Urothelium cell line (cell line): ENCODE data around the gene BLCAP.
A peak's percentile ranks its signal among the peaks of the same experiment; 100 is the strongest.
"Not testable (repeated sequence)": the region's sequence is repeated elsewhere in the genome, so short reads cannot be mapped to it uniquely, and the experiment has no call there.

Source experiments
- DNase-seq: peaks from one replicate; pipeline ENCODE4 v3.0.0; 2011; ENCODE audit warnings: low spot score, mixed read lengths
- FAIRE-seq: peaks from 2 replicates; lab custom pipeline; 2011; peaks lifted over from hg19 to GRCh38; lab: Jason Lieb, UNC

Gene BLCAP, protein sequence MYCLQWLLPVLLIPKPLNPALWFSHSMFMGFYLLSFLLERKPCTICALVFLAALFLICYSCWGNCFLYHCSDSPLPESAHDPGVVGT

DNA sequence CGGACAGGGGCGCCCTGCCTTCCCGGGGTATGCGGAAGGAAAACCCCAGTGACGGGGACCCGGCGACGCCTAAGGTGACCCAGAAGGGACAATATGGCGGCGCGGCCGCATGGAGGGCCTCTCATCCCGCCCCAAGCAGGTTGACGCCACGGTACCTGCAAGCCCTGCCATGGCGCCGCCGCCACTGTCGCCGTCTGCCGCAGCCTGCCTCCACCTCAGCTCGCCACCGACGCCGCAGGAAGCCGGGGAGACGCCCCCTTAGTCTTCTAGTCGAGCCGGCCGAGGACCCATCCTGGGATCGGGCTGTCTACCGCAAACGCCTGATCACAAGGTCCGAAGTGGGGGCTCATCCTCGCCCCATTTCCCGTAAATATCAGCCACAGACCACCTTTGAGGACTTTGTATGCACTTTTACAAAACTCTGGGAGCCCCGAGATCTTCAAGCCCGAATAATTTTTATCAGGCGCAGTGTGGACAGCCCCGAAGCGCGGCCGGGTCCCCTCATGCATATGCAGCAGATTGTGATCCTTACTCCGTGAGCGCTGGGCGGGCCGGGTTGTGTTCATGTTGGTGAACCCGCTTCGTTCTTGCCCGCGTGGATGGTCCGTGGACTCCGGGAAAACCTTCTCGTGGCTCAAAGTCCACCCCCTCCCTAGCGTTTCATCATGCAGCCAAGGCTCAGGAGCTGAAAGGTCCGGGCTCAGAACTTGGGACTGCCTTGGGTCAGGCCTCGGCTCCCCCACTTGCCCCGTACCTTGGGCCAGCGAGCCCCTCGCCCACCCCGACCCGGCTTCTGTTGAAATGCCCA lies at the start of gene BLCAP:
BLCAP (minus strand) TSS at position 239 of the 808 bp plus-strand sequence. CDS start 8,702 bp downstream, outside the sequence.
- FAIRE-seq (no peak), DNase-seq (peak; percentile 98)

DNA sequence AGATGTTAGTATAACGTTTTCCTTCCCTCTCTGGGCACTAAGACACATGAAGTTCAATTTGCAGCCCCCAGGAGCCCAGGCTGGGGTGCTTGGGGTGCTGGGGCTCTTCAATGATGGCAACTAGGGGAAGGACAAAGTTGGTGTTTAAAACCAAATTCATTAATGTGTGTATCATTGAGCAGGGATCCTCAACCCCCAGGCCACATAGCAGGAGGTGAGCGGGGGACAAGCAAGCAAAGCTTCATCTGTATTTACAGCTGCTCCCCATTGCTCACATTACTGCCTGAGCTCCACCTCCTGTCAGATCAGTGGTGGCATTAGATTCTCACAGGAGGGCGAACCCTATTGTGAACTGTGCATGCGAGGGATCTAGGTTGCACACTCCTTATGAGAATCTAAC lies 49.8 kb upstream of the BLCAP start:
- FAIRE-seq, DNase-seq: not testable (repeated sequence)

DNA sequence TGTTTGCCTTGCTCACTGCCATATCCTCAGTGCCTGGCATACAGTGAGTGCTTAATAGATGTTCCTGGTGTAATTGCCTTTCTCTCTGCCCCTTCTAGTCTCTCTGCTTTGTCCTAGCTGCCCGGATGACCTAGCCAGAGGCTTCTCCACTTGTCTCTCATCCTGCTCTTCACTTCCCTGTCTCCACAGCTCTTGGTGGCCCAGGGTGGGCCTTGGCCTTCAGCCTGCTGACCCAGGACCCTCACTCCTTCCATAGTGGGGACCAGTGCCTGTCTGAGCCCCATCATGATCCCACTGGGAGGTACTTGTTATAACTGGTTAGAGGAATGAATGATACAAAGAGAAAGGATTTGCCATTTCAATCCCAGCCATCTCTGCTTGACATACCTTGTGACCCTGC lies 49.2 kb upstream of the BLCAP start:
- DNase-seq, result no peak
- no peak for FAIRE-seq

DNA sequence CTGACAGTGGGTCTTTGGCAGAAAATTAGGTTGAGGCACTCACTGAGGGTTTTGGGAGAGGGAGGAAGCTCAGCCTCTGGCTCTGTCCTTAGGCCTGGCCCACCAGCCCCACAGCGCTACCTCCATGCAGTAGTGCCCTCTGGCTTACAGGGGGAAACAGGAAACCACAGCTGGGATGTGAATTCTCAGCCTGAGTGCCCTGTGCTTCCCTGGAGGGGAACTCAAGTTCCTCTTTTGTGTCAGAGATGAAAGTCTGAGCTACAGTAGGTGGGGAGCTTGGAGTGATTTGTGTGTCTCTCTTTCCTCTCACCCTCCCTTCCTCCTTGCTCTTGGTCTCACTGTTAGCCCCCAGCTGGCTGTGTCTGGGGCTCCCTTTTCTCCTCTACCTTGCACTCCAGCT lies 48.2 kb upstream of the BLCAP start:
- DNase-seq (no peak), FAIRE-seq (no peak)

DNA sequence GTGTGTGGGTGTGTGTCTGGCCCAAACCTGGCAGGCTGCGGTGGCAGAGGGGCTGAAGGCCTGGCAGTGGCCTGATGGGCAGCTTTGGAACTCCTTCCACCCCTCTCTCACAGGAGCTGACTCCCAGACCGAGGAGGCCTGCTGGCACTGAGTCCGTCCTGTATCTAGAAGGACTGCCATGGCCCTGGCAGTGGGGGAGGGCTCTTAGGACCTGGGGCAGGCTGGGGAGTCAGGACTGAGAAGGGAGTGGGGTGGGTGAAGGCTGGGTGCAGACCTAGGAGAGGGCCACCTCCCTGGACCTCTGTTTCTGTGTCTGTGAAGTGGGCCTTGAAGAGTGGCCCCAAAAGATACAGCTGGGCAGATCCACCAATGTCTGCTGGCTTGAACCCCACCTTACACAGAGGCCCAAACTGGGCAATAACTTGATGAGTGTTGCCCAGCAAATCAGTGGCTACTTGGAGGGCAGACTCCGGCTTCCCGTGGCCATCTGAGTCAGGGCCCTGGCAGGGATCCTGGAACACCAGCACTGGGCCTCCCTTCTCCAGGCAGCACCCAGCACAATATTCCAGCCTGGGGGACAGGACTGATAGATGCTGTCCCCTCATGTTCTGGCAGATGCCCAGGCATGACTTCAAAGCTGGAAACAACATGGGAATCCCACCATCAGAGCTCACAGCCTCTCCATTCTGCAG lies 46.7 kb upstream of the BLCAP start:
- no peak for DNase-seq
- FAIRE-seq, result no peak

DNA sequence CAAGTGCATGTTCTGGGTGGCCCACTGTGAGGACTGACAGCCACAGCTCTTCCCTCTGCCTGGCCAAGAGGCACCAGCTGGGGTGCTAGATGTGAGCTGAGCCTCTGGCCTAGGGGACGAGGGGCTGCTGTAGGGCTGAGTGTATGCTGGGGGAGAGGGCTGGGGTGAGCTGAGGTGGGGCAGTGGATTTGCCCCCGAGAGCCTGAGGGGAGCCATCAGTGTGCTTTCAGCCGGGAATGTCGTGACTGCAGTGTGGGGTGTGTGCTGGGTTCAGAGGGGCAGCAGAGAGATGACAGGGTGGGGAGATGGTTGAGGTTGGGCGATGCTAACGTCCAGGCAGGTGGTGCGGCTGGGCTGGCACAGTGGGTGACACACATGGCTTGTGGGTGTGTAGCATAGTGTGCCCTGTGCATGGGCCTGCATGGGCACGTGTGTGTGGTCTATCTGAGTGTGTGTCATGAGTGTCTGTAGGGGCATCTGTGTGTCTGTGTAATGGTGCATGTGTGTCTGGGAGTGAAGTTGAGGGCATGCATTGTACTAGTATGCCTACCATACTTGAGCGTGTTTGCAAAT lies 46.0 kb upstream of the BLCAP start:
- DNase-seq (no peak), FAIRE-seq (no peak)

DNA sequence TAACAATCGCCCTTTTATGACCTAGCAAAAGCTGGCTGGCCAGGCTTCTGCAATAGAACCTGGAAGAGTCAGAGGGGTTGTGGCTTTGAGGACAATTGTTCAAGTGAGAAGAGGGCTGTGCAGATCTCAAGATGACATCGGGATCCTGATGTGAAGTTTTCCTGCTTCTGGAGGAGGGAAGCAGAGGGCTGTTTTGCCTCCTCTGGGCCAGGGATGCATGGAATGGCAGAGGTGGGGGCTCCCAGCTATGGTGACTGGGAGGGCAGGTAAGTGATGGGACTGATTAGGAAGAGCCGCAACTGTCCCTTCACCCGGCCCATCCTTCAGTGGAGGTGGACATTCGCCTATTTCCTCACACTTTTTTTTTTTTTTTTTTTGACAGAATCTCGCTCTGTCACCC lies 43.4 kb upstream of the BLCAP start:
- no peak for FAIRE-seq
- no peak for DNase-seq

DNA sequence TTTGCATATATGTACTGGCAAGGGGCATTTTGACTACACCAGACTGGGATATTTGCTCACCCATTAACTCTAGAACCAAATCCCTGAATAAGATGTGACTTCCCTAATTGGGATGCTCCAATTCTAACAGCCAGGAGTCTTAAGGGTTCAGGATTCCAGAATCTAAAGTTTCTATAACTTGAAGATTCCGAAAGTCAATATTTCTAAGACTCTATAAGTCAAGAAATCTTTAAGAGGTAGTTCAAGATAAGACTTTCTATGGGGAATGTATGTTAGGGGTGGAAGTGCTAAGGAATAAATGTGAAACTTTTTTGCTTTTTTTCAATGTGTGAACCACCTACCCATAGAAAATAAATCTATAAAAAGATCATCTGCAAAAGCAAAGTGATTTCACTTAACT lies 42.7 kb upstream of the BLCAP start:
- no peak for DNase-seq
- no peak for FAIRE-seq

DNA sequence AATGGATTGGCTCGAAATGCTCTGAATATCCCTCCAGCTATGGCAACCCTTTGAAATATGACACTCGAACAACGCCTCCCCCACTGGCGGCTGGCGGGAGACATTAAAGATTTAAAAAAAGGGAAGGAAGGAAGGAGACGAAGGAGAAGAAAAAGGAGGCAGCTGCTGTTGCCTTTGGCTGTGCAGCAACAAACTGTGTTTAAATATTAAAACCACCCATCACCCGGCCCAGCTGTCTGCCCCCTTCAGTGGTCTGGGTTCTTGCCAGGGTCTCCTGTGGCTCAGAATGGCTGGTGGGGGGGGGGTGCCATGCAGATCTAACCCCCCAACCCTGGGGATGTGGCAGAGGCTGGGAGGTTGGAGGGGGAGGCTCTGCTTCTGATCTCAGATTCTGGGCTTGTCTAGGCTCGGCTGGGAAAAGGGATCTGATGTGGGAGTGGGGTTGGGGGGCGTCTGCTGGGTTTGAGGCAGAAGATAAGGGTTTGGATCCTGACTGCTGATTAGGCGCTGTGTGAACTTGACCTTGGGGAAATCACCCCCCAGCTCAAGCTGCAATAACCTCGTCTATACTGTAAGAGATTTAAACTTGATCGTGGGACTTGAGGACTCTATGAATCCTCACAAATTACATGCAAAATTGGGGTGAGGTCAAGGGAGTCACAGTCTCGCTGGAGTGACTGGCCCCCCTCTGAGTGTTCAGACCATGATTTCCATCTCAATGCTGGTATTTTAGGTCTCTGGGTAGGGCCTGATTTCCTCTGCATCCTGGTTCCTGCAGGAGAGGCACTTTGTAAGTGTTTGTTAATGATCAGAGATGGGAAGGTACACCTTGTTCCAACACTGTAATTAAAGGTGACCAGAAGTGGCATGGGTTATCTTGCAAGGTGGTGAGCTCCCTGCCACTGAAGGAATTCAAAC lies 40.3 kb upstream of the BLCAP start:
- FAIRE-seq, result no peak

DNA sequence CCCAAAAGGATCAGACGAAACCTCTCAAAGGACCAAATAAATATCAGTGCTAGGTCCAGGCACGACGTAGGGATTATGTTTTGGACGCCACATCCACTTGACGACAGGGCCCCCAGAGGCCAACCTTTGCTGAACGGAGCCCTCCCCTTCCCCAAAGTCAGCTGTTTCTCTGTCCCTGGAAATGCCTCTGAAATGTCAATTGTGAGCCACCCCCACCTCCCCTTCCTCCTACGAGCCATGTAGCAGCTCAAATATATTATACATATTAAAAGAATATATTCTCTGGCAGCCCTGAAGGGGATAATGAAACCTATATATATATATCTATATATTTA lies 39.6 kb upstream of the BLCAP start:
- no peak for FAIRE-seq
- DNase-seq, result no peak

More for the DNA sequence above, 40.3 kb upstream of the BLCAP start:
- DNase-seq, result peak; percentile 49

DNA sequence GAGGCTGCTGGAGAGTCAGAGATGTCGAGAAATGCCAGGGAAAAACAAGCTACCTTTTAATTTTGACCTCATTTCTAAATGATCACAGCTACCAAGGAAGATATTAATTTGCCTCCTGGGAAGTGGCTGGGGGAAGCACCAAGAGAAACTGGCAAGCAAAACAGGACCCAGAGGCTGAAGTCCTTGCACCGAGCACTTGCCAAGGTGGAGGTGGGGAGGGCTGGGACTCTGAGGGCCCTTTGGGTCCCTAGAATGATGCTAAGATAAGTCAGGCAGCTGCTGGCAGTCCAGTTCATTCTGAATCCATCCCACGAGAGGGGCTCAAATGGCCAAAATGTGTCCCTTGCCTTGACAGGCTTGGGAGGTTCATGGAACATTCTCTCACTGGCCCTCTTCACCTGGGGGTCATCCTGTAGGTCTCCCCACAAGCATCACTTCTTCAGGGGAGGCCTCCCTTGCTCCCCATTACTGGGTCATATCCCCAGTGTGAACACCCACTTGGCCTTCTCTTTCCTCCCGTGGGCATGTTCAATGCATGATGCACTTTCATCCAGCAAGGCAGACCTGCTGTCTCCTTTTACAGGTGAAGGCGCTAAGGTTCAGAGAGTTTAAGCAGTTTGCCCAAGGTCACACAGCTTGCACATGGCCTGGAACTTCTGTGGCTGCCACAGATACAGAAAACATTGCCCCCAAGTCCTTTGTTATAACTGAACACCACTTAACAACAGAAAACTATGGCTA lies 39.1 kb upstream of the BLCAP start:
- FAIRE-seq, result no peak
- no peak for DNase-seq

DNA sequence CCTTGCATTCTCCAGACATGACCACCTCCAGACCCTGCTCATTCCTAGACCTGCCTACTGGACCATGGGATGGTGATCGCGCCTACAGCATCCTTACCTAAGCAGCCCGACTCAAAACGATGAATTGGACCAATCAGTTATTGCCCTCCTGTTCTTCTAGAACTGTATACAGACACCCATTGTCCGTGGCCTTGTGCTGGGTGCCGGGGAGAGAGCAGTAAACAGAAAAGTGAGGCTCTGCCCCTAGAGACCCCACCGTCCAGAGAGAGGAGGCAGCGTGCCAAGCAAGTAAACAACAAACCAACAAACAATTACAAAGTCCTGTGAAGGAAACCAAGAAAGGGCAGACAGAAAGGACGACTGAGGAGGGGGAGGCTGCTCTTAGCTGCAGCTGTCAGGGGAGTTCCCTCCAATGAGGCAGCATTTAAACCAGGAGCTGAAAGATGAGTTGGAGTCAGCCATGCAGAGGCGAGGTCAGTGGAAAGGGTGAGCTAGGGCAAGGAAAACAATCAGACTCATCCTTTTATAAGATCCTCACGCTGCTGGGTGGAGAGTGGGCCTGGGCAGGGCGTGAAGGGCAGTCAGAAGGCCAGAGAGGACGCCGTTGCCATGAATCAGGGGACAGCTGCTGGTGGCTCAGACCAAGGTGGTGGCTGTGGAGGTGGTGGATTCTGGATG lies 37.6 kb upstream of the BLCAP start:
- DNase-seq (no peak), FAIRE-seq (no peak)

DNA sequence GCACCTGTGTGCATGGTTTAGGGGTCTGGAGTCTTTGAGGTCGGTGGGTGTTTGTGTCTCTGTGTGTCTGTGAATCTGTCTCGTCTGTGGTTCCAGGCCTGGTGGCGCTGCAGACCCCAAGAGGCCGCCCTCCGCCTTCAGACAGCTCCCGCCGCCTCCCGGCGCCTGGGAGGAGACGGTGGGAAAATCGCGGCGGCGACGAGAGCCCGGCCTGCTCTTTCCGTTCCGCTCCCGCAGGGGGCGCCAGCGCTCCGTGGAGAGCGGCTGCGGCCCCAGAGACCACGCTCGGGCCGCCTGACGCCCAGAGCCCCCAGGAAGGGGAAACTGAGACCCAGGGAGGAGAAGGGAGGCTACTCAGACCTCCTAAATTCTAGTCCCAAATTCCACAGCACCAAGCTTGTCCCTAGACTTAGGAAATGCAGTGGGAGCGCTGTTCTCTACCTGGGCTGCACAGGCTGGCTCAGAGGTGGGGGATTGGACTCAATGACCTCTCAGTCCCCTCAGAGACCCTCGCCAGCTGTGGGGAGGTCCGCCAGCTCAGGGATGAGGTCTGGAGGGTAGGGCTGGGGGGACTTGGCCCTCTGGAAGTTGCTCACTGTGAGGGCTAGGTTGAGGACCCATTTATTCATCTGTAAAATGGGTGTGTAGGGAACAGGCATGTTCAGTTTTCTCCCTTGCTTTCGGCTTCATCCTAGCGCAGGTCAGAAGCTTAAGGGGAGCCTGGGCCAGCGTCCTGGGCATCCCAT lies 36.9 kb upstream of the BLCAP start:
- DNase-seq (peak; percentile 87), FAIRE-seq (no peak)

DNA sequence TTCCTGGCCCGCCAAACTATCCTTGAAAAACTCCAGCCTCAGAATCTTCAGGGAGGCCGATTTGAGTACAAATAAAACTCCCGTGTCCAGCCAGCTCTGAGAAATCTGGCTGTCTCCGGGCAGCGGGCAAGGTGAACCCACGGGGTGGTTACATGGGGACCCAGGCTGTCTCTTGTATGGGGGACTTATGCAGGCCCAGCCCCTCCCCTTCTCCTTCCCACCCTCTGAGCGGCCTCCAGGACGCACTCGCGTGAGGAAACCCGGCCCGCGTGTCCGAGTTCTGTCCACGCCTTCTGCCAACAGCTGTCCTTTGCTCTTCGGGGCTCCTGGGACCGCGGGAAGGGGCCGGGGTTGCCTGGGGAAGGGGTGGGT lies 36.3 kb upstream of the BLCAP start:
- DNase-seq (no peak), FAIRE-seq (no peak)

DNA sequence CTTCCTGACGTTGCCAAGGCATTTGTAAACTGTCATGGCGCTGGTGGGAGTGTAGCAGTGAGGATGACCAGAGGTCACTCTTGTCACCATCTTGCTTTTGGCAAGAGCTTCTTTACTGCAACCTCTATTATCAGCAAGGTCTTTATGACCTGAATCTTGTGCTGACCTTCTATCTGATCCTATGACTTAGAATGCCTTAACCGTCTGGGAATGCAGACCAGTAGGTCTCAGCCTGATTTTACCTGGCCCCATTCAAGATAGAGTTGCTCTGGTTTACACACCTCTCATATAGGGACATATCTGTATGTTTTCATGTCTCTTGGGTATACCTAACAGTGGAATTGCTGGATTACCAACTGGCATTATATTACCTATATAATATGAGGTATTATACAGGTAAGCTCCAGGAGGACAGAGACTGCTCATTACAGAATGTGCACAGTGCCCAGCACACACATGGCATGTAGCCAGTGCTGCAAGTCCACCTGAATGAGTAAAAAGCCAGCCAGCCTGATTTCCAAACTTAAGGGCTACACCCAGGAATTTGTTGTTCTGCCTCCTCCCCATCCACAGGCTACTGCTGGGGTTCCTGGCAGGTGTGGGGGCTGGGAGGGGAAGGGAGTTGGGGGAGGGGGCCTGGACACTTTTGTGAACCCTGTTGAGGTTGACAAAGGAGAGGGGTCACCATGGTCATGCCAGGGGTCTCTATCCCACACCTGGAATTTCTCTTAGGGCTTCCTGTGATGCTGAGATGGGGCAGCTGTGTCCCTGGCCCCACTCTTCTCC lies 35.2 kb upstream of the BLCAP start:
- DNase-seq, result no peak
- no peak for FAIRE-seq

DNA sequence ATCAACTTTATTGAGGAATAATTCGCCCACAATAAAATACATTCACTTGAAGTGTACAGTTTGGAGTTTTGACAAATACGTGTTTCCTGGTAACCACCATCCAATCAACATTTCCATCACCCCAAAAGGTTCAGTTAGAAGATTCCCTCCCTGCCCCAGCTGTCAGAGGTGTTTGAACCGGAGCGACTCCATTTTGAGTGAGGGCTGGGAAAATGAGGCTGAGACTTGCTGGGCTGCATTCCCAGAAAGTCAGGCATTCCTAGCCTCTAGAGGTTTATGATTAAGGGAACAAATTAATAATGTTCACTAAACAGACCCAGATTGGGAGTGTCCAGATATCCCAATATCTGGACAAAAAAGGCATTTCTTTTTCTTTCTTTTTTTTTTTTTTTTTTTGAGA lies 33.0 kb upstream of the BLCAP start:
- FAIRE-seq (no peak), DNase-seq (no peak)

DNA sequence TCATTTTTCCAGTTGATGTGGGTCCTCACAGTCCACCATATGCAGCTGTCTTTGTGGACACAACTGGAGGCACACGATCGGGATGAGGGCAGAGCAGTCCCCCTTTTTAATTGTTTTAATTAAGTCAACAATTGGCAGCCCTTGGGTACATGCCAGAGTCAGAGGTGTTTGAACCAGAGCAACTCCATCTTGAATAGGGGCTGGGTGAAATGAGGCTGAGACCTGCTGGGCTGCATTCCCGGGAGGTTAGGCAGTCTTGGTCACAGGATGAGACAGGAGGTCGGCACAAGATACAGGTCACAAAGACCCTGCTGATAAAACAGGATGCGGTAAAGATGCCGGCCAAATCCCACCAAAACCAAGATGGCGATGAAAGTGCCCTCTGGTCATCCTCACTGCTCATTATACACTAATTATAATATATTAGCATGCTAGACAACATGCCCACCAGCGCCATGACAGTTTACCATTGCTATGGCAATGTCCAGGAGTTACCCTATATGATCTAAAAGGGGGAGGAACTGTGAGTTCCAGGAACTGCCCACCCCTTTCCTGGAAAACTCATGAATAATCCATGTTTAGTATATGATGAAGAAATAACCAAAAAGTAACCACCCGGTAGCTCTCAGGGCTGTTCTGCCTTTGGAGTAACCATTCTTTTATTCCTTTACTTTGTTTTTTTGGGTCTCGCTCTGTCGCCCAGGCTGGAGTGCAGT lies 31.8 kb upstream of the BLCAP start:
- FAIRE-seq (no peak), DNase-seq (no peak)

DNA sequence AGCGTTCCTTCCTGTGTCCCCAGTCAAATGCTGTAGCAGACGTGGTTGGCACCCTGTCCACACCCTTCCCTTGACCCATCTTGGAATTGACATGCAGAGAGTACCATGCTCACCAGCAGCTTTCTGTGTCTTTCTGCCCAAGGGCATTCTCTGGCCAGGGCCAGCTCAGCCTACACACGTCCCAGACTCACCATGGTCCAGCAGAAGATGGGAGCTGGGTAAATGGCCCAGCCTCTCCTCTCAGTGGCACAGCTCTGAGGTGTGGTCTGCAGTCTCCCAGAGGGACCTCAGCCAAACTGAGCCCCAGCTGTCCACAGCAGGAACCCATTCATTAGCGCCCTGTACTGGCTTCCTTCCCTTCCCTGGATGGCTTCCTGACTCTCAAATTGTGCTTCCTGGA lies 31.1 kb upstream of the BLCAP start:
- FAIRE-seq (no peak), DNase-seq (no peak)
